DMS114 treated with DMSO at 0.1 percent for 48 hours (cell line): Measurements from ENCODE around the gene ZAP70.

Source experiments
- DNase-seq: peaks from one replicate; lab custom pipeline; 2025; ENCODE audit not compliant: unreplicated experiment; lab: John Stamatoyannopoulos, UW

The ZAP70 gene

GRCh38 chr2:97732436-97733340, 19.3 kb downstream of the ZAP70 start:
- DNase-seq: no peak

DNA sequence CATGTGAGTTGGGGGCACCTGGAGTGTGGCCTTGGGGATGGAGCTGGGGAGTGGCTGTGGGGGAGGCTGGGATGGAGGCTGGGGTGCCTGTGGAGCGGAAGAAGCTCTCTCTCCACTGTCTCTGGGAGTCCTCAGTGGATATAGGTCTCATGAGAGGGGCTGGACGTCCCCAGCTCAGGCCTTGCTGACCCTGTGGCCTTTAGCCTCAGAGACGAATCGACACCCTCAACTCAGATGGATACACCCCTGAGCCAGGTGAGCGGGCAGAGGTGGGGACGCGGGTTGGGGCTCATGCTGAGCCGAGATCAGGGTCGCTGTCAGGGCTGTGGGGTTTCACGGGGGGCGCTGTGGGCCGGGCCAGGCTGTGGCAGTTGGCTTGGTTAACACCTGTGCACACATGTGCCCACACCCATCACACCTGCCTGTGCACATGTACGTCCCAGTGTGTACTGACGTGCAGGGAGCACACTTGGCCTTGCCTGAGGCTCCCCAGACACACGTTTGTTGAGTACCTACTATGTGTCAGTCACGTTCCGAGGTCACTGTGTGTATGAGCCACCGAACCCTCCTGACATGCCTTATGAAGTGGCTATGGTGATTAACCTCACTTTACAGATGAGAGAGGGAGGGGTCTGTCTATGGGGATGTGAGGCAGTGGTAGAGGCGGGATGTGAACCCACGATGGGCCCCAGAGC, 20.1 kb downstream of the ZAP70 start:
- no peak for DNase-seq

DNA sequence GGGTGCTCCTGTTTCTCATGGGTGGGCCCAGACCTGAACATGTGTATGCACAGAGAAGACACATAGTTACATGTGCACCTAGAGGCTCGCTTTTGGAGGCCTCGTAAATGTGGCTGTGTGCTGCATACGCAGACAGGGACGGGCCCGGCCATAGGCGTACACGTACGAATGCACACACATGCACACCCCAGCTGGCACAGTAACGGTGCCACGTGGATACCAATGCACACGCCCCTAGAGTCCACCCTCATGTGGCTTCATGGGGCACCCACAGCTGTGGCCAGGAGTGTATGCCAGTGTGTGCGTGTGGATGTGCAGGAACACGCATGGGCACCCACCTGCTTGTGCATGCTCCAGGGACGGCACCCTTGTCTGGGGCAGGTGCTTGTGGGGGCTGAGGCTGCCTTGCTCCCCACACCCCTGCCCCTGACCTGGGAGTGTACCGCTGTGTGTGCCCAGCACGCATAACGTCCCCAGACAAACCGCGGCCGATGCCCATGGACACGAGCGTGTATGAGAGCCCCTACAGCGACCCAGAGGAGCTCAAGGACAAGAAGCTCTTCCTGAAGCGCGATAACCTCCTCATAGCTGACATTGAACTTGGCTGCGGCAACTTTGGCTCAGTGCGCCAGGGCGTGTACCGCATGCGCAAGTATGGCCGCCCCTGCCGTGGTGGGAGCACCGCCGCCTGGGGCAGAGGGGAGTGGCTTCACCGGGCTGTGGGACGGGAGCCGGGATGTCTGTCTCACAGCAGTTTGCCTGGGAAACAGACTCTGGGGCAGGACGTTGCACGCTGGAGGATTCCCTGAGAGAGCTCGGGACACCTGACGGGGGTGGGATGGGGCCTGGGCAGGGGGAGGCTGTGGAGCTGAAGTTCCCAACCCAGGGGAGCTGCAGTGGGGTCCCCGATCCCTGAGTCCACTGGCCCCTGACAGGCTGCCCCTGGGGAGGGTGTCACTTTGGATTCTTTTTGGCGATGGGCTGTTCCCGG, 21.0 kb downstream of the ZAP70 start:
- DNase-seq: no peak

DNA sequence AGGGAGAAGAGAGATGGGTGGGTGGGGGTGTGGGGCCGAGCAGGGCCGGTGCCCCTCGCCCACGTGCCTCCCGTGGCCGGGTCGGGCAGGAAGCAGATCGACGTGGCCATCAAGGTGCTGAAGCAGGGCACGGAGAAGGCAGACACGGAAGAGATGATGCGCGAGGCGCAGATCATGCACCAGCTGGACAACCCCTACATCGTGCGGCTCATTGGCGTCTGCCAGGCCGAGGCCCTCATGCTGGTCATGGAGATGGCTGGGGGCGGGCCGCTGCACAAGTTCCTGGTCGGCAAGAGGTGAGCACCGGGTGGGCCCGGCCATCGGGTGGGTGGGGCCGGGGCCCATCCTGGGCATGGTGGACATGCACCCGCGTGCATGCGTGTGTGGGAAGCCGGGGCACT, 21.8 kb downstream of the ZAP70 start:
- DNase-seq: no peak

DNA sequence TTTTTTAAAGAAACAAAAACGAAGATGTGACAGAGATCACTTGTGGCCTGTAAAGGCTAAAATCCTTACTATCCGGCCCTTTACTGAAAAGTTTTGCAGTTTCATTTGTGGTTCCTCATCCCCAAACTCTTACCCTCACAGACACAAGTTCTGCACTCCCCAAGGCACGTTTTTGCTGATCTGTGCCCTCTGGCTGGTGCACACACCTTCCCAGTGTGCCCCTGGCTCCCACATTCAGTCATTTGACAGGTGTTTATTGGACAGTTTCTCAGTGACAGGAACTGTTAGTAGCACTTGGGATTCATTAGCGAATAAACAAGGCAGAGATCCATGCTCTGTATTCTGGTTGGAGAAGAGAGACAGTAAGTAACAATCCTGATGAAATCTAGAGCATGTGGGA, 22.8 kb downstream of the ZAP70 start:
- no peak for DNase-seq

- DNase-seq: no peak
These were observed 23.4 kb downstream of the ZAP70 start for GRCh38 chr2:97736608-97737330.

DNA sequence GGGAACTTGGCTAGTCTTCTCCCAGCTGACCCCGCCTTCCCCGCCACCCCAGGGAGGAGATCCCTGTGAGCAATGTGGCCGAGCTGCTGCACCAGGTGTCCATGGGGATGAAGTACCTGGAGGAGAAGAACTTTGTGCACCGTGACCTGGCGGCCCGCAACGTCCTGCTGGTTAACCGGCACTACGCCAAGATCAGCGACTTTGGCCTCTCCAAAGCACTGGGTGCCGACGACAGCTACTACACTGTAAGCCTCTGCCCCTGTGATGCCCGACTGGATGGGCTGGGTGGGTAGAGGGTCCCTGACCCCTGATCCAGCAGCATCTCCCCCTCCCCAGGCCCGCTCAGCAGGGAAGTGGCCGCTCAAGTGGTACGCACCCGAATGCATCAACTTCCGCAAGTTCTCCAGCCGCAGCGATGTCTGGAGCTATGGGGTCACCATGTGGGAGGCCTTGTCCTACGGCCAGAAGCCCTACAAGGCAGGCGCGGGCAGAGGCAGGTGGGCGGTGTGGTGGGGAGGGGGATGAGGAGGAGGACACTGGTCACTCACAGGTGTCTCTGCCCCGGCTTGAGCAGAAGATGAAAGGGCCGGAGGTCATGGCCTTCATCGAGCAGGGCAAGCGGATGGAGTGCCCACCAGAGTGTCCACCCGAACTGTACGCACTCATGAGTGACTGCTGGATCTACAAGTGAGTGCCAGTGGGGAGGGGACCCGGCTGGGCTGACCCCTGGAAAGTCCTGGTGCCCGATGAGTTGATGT, 24.2 kb downstream of the ZAP70 start:
- DNase-seq: no peak

DNA sequence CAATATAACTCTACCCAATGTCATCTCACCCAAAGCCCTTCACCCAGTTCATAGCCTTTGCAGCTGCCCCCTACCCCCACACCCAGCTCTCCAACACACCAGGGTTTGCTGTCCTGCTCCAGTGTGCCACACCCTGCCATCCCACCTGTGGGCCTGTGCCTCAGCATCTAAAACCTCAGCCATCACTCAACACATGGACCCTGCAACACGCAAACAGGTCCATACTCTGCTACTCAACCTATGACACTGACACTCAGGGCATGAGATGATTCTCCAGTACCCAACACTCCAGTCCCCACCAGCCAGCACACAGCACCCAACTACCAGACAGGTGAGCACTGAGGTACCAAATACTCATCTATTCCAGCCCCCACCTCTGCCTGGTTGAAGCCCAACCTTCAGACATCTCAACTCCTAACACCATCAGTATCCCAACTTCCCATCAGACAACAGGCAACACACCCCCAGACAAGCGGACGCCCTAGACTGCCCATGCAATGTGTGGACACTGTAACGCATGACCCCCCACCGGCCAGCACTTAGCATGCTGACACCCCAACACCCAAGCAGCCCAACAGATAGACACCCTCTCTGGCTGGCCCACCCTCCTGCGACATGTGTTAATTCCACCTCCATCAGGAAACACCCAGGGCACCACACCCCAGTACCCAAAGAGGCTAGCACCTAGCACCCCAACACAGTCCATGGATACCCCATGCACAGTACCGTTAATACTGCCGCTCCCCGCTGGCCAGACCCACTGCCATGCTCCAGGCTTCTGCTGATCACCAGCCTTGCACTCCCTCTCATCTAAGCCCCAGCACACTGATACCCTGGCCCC, 25.0 kb downstream of the ZAP70 start:
- DNase-seq: no peak

- no peak for DNase-seq
These were observed 25.9 kb downstream of the ZAP70 start for GRCh38 chr2:97739020-97739892.

- no peak for DNase-seq
These were observed 26.5 kb downstream of the ZAP70 start for GRCh38 chr2:97739893-97740245.

DNA sequence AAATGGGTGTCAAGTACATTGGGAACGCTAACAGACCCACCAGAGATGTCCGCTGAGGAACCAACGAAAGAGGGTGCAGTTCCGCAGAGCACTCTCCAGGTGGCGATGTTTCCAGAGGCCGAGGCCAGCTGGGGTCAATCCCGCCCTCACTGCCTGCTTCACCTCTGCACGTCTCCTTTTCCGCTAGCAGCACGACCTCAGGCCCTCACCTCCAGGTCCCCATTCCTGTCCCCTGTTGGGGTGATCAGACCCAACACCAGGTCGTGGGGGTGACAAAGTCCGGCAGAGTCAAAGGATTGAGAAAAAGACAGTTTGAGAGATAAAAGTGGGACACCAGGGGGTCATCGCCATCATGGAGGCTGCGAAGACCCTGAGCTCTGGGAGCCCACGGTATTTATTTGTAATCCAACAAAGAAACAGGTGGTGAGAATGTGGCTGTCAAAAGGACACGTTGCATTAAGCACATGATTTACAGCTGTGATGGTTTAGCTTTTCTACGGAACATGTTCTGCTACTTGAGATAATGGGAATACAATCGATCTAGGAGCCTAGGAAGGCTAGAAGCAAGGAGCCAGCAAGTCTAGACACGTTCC, 27.3 kb downstream of the ZAP70 start:
- DNase-seq: no peak

DNA sequence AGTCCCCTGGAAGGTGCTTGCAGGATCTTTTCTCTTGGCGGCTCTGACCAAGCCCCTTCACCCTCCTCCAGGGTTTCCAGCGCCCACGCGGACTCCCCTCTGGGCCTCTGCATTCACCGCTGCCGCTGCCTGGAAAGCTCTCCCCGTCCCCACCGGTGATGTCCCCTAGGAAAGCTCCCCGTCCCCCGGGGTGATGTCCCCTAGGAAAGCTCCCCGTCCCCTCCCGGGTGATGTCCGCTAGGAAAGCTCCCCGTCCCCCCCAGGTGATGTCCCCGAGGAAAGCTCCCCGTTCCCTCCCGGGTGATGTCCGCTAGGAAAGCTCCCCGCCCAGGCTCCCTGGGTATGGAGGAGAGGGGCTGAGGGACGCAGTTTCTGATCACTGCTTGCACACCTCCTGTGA, 27.9 kb downstream of the ZAP70 start:
- no peak for DNase-seq

DNA sequence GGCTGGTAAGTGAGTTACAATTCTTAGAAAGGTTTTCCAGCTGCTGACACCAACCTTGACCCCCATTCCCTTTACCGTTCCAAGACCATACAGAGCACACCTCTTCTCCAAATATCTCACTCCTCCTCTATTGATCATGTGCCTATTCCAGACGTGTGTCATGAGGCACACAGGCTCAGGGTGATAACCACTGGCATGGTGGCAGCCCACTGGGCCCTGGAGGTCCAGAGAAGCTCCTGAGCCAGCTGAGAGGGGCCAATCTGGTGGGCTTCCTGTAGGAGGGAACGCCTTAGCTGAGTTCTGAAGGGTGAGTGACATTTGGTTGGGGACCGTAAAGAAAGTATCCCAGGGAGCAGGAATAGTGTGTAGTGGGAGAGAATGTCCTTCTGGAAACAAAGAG, 28.3 kb downstream of the ZAP70 start:
- DNase-seq: no peak

DNA sequence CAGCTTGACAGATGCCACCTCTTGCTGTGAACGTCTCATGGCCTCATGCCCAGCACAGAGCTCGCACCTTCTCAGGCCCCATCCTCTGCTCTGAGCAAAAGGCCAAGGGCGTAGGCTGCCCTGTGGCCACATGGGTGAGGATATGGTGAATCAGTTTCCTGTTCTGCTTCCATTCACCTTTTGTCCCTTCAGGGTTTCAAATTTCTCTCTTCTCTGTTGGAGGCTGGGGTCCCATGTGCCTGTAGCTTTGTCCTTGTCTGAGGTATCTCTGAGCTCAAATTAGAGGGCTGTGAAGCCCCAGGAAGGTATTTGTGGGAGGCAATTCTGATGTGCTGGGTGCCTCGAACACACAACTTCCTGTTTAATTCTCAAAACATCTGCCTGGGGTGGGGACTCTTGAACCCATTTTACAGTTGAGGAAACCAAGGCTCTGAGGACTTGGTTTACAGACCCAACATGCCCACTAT, 29.0 kb downstream of the ZAP70 start:
- DNase-seq: no peak

DNA sequence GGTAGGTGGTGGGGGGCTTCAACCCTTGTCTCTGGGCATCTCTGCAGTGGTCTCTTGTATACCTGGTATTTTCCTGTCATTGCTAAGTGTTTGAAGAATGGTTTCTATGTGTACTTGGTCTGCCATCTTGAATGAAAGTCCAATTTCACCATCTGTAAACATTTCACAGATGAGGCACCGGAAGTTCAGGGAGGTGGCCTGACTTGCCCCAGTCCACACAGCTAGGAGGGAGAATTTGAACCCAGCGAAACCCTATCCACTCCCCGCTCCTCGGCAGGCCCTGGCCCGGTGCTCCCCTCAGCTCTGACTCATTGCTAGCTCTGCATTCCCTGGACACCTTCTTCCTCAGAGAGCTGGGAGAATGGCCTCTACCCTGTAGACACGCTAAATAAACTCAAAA, 30.5 kb downstream of the ZAP70 start:
- no peak for DNase-seq

DNA sequence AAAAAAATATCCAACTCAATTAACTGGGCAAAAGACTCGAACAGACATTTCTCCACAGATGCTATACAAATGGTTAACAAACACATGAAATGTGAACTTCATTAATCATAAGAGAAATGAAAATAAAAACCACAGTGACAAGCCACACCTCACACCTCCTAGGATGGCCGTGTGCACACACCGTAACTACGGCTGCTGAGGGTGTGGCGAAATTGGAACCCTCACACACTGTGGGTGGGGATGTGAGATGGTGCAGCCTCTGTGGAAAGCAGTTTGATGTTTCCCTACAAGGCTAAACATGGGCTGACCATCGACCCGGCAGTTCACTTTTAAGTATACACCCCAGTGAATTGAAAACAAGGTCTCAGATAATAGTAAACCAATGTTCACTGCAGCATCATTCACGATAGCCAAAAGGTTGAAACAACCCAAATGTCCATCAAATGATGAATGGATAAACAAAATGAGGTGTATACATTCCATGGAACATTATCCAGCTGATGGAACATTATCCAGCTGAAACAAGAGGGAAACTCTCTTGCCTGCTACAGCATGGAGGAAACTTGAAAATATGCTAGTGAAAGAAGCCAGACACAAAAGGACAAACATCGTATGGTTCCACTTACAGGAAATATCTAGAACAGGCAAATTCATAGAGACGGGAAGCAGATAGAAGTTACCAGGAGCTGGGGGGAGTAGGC, 32.2 kb downstream of the ZAP70 start:
- no peak for DNase-seq

DNA sequence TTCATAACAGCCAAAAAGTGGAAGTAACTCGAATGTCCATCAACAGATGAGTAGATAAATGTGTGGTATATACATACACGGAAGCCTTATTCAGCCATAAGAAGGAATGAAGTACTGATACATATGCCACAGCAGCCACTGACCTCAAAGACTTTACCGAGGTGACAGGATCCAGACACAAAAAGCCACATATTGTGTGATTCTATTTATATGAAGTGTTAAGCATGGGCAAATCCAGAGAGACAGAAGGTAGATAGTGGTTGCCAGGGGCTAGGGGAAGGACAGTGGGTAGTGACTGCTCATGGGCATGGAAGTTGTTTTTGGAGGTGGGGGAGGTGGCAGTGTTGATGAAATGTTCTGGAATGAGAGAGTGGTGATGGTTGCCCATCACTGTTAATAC, 33.9 kb downstream of the ZAP70 start:
- DNase-seq: no peak
